ENCODE measurements around the gene CST9. TPM values are rescaled to one million over a fixed set of nuclear protein-coding genes. Genes with fewer than 3 reads are reported as not detected.

CST9 gene
- total and polyA plus RNA-seq, 2 of the 13 experiments (the other 11 are each of a cell fraction or from before 2014, with no cell fraction given) = 0.07 TPM; not detected in 1

DNA sequence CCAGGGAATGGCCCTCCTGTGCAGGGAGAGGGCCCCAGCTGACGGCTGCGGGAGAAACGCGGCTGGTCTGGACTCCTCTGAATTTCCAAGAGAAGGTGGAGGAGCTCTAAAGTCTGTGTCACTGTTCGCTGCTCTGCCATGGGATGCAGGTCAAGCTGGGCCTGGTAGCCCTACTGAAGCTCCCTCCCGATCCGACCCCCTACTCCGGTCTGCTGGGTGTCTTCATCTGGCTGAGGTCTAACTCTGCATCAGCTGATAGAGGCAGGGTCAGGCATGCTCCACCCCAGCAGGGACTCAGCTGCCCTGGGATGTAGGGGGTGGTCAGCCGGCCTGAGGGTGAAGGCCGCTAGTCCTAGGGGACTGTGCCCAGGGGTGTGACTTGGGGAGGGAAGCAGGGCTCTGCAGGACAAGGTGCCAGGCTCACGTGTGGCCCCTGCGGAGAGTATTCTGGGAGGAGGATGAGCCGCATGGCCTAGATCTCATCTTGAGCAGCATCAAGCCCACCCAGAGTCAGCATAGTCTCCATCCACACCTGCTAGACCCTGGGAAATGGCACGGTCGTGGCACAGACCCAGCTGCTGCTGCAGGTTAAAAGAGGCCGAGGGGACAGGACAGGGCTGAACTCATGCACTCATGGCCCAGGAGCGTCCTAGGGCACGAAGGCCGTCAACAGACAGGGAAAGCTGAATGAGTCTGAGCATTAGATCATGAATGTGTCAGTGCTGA lies 30.6 kb upstream of the CST9 start (continued):
- TF ChIP-seq, protein P1, sequence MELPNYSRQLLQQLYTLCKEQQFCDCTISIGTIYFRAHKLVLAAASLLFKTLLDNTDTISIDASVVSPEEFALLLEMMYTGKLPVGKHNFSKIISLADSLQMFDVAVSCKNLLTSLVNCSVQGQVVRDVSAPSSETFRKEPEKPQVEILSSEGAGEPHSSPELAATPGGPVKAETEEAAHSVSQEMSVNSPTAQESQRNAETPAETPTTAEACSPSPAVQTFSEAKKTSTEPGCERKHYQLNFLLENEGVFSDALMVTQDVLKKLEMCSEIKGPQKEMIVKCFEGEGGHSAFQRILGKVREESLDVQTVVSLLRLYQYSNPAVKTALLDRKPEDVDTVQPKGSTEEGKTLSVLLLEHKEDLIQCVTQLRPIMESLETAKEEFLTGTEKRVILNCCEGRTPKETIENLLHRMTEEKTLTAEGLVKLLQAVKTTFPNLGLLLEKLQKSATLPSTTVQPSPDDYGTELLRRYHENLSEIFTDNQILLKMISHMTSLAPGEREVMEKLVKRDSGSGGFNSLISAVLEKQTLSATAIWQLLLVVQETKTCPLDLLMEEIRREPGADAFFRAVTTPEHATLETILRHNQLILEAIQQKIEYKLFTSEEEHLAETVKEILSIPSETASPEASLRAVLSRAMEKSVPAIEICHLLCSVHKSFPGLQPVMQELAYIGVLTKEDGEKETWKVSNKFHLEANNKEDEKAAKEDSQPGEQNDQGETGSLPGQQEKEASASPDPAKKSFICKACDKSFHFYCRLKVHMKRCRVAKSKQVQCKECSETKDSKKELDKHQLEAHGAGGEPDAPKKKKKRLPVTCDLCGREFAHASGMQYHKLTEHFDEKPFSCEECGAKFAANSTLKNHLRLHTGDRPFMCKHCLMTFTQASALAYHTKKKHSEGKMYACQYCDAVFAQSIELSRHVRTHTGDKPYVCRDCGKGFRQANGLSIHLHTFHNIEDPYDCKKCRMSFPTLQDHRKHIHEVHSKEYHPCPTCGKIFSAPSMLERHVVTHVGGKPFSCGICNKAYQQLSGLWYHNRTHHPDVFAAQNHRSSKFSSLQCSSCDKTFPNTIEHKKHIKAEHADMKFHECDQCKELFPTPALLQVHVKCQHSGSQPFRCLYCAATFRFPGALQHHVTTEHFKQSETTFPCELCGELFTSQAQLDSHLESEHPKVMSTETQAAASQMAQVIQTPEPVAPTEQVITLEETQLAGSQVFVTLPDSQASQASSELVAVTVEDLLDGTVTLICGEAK (IDR thresholded peaks at IDR 0.05) = no peak
- TF ChIP-seq, protein P1 (CRISPR knock-in tag; IDR thresholded peaks at IDR 0.05) = peak; percentile 36; the same call in 1 of the 2 replicates
- TF ChIP-seq, protein P2, sequence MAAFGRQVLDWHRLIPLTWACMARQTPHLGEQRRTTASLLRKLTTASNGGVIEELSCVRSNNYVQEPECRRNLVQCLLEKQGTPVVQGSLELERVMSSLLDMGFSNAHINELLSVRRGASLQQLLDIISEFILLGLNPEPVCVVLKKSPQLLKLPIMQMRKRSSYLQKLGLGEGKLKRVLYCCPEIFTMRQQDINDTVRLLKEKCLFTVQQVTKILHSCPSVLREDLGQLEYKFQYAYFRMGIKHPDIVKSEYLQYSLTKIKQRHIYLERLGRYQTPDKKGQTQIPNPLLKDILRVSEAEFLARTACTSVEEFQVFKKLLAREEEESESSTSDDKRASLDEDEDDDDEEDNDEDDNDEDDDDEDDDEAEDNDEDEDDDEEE (CRISPR knock-in tag; IDR thresholded peaks at IDR 0.05) = peak; percentile 63; the same call in 1 of the 2 replicates
- TF ChIP-seq POLR2AphosphoS5 (IDR thresholded peaks at IDR 0.05; ENCODE audit: low read depth, low read length) = no peak; the same call in 1 of the 2 replicates
- peak; percentile 77; the same call in 1 of the 2 replicates for TF ChIP-seq ARID2 (CRISPR knock-in tag; IDR thresholded peaks at IDR 0.05; ENCODE audit: borderline replicate concordance)
- TF ChIP-seq ZFYVE20 (CRISPR knock-in tag; IDR thresholded peaks at IDR 0.05; ENCODE audit: borderline replicate concordance, low read depth) = no peak
- TF ChIP-seq ZNF292 (CRISPR knock-in tag; IDR thresholded peaks at IDR 0.05; ENCODE audit: borderline replicate concordance, low read depth) = no peak
- TF ChIP-seq LBX2 (CRISPR knock-in tag; IDR thresholded peaks at IDR 0.05; ENCODE audit: borderline replicate concordance) = peak; percentile 45; the same call in 1 of the 2 replicates
- 0 out of 2 replicates have a peak, but pooled peaks have one; percentile 9 for TF ChIP-seq GABPB1 (CRISPR knock-in tag; IDR thresholded peaks at IDR 0.05)
- peak; percentile 17; the same call in 1 of the 2 replicates for TF ChIP-seq ARID4A (CRISPR knock-in tag; IDR thresholded peaks at IDR 0.05; ENCODE audit: borderline replicate concordance)

All from HepG2 (cell line).